Measurements from ENCODE around the gene LHFPL2.

LHFPL2 gene

GRCh38 chr5:78657201-78657600 lies 8.6 kb upstream of the LHFPL2 start:
- Mint-ChIP-seq H3K27ac (no peak overlapping the region), H3K4me3 (no peak overlapping the region), H3K27me3 (no peaks in the 10 kb centered on the region), H3K36me3 (no peaks in the 10 kb centered on the region), H3K4me1 (peaks cover 3% of the 10 kb centered on the region), H3K9me3 (no peaks in the 10 kb centered on the region)
- DNase-seq (ENCODE audit: low spot score in 2 of 2) (no peak), ATAC-seq (ENCODE audit: low read depth) (no peak)

- Mint-ChIP-seq H3K36me3 (no peaks in the 10 kb centered on the region), H3K4me1 (no peaks in the 10 kb centered on the region), H3K9me3 (no peaks in the 10 kb centered on the region), H3K27ac (no peak overlapping the region), H3K27me3 (no peaks in the 10 kb centered on the region), H3K4me3 (no peak overlapping the region)
- no peak for ATAC-seq (ENCODE audit: low read depth)
- DNase-seq (ENCODE audit: low spot score in 2 of 2) = no peak
Measured at GRCh38 chr5:78655746-78656290, 7.2 kb upstream of the LHFPL2 start.

GRCh38 chr5:78654386-78654785 lies 5.8 kb upstream of the LHFPL2 start:
- ATAC-seq (ENCODE audit: low read depth) (no peak), DNase-seq (ENCODE audit: low spot score in 2 of 2) (no peak)
- Mint-ChIP-seq H3K27me3 (no peaks in the 10 kb centered on the region), H3K4me1 (peaks cover 5% of the 10 kb centered on the region), H3K36me3 (no peaks in the 10 kb centered on the region), H3K4me3 (no peak overlapping the region), H3K9me3 (no peaks in the 10 kb centered on the region), H3K27ac (no peak overlapping the region)

- H3K4me3 Mint-ChIP-seq = no peak overlapping the region
- no peaks in the 10 kb centered on the region for H3K27me3 Mint-ChIP-seq
- no peak for ATAC-seq (ENCODE audit: low read depth)
- H3K4me1 Mint-ChIP-seq = peaks cover 5% of the 10 kb centered on the region
- no peak overlapping the region for H3K27ac Mint-ChIP-seq
- no peak for DNase-seq (ENCODE audit: low spot score in 2 of 2)
- H3K9me3 Mint-ChIP-seq = no peaks in the 10 kb centered on the region
- no peaks in the 10 kb centered on the region for H3K36me3 Mint-ChIP-seq
Measured at GRCh38 chr5:78653681-78654366, 5.3 kb upstream of the LHFPL2 start.

- no peak overlapping the region for H3K27ac Mint-ChIP-seq
- DNase-seq (ENCODE audit: low spot score in 2 of 2) (no peak), ATAC-seq (ENCODE audit: low read depth) (no peak)
- no peaks in the 10 kb centered on the region for H3K36me3 Mint-ChIP-seq
- no peak overlapping the region for H3K4me3 Mint-ChIP-seq
- H3K27me3 Mint-ChIP-seq = no peaks in the 10 kb centered on the region
- no peaks in the 10 kb centered on the region for H3K9me3 Mint-ChIP-seq
- H3K4me1 Mint-ChIP-seq = peaks cover 5% of the 10 kb centered on the region
Measured at GRCh38 chr5:78653031-78653430, 4.5 kb upstream of the LHFPL2 start.

- Mint-ChIP-seq H3K27me3 (no peaks in the 10 kb centered on the region), H3K4me3 (no peak overlapping the region), H3K9me3 (no peaks in the 10 kb centered on the region), H3K27ac (no peak overlapping the region), H3K36me3 (no peaks in the 10 kb centered on the region), H3K4me1 (peaks cover 14% of the 10 kb centered on the region)
- ATAC-seq (ENCODE audit: low read depth) (no peak), DNase-seq (ENCODE audit: low spot score in 2 of 2) (no peak)
Measured at GRCh38 chr5:78651468-78651867, 2.9 kb upstream of the LHFPL2 start.

- no peak overlapping the region for H3K4me3 Mint-ChIP-seq
- H3K9me3 Mint-ChIP-seq = no peaks in the 10 kb centered on the region
- H3K27ac Mint-ChIP-seq = no peak overlapping the region
- H3K36me3 Mint-ChIP-seq = no peaks in the 10 kb centered on the region
- no peaks in the 10 kb centered on the region for H3K27me3 Mint-ChIP-seq
- no peak for ATAC-seq (ENCODE audit: low read depth)
- DNase-seq (ENCODE audit: low spot score in 2 of 2) = no peak
- H3K4me1 Mint-ChIP-seq = peaks cover 14% of the 10 kb centered on the region
Measured at GRCh38 chr5:78650531-78650930, 2.0 kb upstream of the LHFPL2 start.

GRCh38 chr5:78649861-78650496 lies 1.4 kb upstream of the LHFPL2 start:
- ATAC-seq (ENCODE audit: low read depth) (no peak), DNase-seq (ENCODE audit: low spot score in 2 of 2) (no peak)
- H3K27ac Mint-ChIP-seq = peak overlapping the region; percentile 81
- H3K27me3 Mint-ChIP-seq = no peaks in the 10 kb centered on the region
- no peaks in the 10 kb centered on the region for H3K9me3 Mint-ChIP-seq
- no peaks in the 10 kb centered on the region for H3K36me3 Mint-ChIP-seq
- H3K4me1 Mint-ChIP-seq = peaks cover 14% of the 10 kb centered on the region
- peak overlapping the region; percentile 78 for H3K4me3 Mint-ChIP-seq

- Mint-ChIP-seq H3K36me3 (peaks cover 4% of the 10 kb centered on the region), H3K4me1 (peaks cover 19% of the 10 kb centered on the region), H3K4me3 (peak overlapping the region; percentile 78), H3K9me3 (no peaks in the 10 kb centered on the region), H3K27ac (peak overlapping the region; percentile 81), H3K27me3 (no peaks in the 10 kb centered on the region)
- DNase-seq (ENCODE audit: low spot score in 2 of 2) (no peak), ATAC-seq (ENCODE audit: low read depth) (no peak)
Measured at GRCh38 chr5:78649211-78649695, 681 bp upstream of the LHFPL2 start.

GRCh38 chr5:78647838-78648358 lies 674 bp downstream of the LHFPL2 start:
- peaks cover 6% of the 10 kb centered on the region for H3K36me3 Mint-ChIP-seq
- H3K9me3 Mint-ChIP-seq = no peaks in the 10 kb centered on the region
- peak overlapping the region; percentile 89 for H3K4me3 Mint-ChIP-seq
- no peaks in the 10 kb centered on the region for H3K27me3 Mint-ChIP-seq
- peaks cover 22% of the 10 kb centered on the region for H3K4me1 Mint-ChIP-seq
- peak overlapping the region; percentile 67 for H3K27ac Mint-ChIP-seq
- DNase-seq (ENCODE audit: low spot score in 2 of 2) (no peak), ATAC-seq (ENCODE audit: low read depth) (peak; percentile 13)

GRCh38 chr5:78647351-78647818 lies 1.2 kb downstream of the LHFPL2 start:
- Mint-ChIP-seq H3K9me3 (no peaks in the 10 kb centered on the region), H3K27ac (peak overlapping the region; percentile 29), H3K36me3 (peaks cover 8% of the 10 kb centered on the region), H3K4me1 (peaks cover 27% of the 10 kb centered on the region), H3K27me3 (no peaks in the 10 kb centered on the region), H3K4me3 (peak overlapping the region; percentile 85)
- ATAC-seq (ENCODE audit: low read depth) (no peak), DNase-seq (ENCODE audit: low spot score in 2 of 2) (no peak)

GRCh38 chr5:78644741-78645300 lies 3.8 kb downstream of the LHFPL2 start:
- peaks cover 8% of the 10 kb centered on the region for H3K36me3 Mint-ChIP-seq
- no peaks in the 10 kb centered on the region for H3K27me3 Mint-ChIP-seq
- H3K4me3 Mint-ChIP-seq = no peak overlapping the region
- H3K4me1 Mint-ChIP-seq = peaks cover 31% of the 10 kb centered on the region
- no peaks in the 10 kb centered on the region for H3K9me3 Mint-ChIP-seq
- ATAC-seq (ENCODE audit: low read depth) (no peak), DNase-seq (ENCODE audit: low spot score in 2 of 2) (no peak)
- no peak overlapping the region for H3K27ac Mint-ChIP-seq

GRCh38 chr5:78644129-78644528 lies 4.4 kb downstream of the LHFPL2 start:
- no peaks in the 10 kb centered on the region for H3K9me3 Mint-ChIP-seq
- no peak for DNase-seq (ENCODE audit: low spot score in 2 of 2)
- H3K27ac Mint-ChIP-seq = no peak overlapping the region
- peaks cover 9% of the 10 kb centered on the region for H3K36me3 Mint-ChIP-seq
- no peak for ATAC-seq (ENCODE audit: low read depth)
- H3K27me3 Mint-ChIP-seq = no peaks in the 10 kb centered on the region
- H3K4me3 Mint-ChIP-seq = no peak overlapping the region
- peaks cover 31% of the 10 kb centered on the region for H3K4me1 Mint-ChIP-seq

- Mint-ChIP-seq H3K9me3 (no peaks in the 10 kb centered on the region), H3K4me1 (peaks cover 34% of the 10 kb centered on the region), H3K27me3 (no peaks in the 10 kb centered on the region), H3K36me3 (peaks cover 11% of the 10 kb centered on the region), H3K27ac (no peak overlapping the region), H3K4me3 (no peak overlapping the region)
- ATAC-seq (ENCODE audit: low read depth) (no peak), DNase-seq (ENCODE audit: low spot score in 2 of 2) (no peak)
Measured at GRCh38 chr5:78642701-78643100, 5.9 kb downstream of the LHFPL2 start.

Measured in memory B cell (primary cell).